RPMI8226 (cell line): ENCODE data around the gene KIF5C.

Experiments
- DNase-seq: peaks from one replicate; pipeline ENCODE4 v3.0.0-alpha.2; 2015

The KIF5C gene

DNA sequence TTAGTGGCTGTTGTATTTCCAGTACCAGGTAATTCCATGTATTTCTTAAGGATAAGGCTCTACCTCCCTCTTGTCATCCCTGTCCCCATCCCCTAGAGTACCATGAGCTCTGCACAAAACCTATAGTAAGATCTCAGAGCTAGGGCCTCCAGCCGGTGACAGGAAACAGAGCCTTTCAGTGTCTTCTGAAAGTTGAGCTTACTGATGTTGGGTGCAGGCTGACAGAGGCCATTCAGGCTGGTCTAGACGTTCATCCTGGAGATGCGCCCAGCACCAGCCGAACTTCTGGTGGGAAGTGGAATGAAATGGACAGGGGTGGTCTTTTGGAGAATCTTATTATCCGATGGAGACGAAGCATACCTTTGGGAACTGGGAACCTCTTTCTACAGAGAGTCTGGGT is 146.7 kb downstream of the KIF5C start:
- DNase-seq: peak; percentile 60

DNA sequence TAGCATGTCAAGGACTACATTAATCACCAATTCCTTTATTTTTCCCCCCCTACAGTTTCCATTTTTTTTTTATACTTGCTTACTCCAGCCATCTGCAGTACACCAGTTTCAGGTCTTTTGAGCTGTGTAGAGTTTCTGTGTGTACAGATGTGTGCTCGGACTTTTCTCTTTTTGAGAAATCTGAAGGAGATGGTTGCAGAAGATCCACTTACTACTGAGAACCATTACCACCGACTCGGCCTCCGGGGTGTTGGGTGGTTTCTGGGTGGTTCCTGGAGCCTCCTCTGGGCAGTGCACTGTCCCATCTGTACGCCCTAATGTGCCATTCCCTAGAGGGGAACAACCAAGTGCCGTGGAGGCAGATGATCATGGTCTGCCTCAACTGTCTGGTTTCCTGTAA is 148.1 kb downstream of the KIF5C start:
- no peak for DNase-seq

DNA sequence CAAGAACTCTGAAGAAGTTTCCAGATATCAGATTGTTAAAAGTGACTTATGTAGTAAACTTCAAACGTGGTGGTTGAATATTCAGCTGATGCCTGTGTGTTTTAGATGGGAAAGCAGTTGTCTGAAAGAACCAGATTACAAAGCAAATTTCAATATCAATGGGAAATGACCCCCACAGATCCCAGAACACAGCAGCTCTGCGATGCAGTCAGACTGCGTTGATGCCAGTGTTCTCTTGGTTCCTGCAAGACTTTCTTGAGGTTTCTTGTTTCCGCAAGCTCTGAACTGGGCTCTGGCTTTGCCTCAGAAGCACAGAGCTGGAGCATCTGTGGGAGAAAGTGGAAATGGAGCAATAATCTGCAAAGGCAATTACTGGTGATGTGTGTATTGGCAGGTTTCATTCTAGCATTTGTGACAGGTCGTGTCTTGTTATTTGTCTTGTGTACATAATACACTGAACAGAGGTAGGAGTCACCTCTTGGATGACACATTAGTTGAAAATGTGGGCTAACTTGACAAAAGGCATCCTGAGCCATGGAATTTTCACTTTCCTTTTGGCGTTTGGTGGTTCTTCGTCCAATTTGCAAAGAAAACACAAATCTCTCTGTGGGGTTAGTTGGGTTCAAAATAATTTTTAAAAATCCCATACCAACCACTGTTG is 152.7 kb downstream of the KIF5C start:
- no peak for DNase-seq

DNA sequence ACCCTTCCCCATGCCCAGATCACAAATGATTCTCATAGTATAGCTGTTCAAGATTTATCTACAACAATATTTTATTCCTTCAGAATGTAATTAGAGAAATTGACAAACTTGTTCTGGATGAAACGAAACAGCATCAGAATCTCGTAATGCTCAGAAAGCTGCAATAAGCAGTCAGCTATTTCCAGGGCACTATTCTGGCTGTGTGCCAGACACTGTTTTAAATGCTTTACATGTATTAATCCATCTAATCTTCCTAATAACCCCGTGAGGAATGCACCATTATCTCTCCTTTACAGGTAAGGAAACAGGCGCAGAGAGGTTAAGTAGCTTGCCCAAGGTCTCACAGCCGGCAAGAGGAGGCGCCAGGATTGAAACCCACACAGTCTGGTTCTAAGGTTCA is 153.3 kb downstream of the KIF5C start:
- DNase-seq: no peak

DNA sequence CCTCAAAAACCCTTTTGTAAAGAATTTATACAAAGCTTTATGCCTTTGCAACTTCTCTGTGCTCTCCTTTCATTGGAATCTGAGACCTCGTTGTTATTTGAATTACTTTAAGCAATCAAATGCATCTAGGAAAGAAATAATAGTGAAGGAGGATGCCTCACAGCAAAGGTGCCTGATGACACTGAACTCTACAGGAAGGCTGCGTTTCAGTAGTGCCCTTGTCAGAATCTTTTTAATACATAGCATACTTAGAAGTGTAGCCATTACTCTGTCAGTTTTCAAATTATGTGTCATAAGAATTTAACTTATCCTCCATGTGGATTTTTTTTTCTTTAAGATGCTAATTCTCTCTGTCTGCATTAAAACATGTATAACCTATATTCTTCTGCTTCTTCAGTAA is 153.9 kb downstream of the KIF5C start:
- no peak for DNase-seq

DNA sequence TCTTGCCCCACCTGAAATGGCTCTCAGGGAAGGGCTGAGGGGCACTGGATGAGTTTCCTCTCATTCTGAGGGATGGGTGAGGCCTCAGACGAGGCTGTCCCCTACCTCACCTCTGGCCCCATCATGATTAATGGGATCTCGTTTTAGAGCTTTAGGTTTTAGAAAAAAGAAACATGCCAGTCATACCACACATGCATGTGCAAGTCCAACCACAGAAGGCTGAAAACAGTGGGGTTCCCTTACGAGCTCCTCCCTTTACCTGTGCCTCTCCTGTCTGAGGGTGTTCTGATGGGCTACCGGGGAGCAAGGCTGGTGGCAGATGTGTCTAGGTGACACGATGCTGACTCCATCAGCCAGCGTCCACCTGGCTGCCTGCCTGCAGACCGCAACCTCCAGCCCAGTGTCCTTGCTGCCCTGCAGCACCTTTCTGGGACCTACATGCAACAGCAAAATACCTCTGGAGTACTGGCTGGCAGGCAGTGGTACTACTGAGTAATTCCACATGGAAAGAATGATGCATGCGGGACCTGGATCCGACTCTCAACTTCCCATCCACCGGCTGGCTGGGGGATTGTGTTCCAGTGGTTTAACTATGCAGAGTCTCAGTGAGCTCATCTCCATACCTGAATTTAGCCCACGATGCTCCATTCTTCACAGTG is 154.4 kb downstream of the KIF5C start:
- DNase-seq: no peak

DNA sequence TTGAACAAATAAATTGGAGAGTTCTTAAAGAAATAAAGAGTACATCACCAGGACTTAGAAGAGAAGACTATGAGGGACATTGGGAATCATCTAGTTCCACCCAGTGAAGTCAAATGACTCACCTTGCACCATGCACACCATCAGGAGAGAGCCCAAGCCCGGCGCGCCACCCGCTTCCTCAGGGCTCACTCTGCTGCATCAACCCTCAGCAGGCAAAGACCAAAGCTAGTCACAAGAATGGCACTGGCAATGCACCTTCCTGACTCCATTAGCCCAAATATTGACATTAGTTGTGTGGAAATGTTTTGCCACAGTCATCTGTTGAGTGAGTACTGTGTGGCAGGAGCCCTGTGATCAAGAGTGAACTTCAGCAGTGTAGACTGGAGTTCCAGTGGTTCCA is 156.4 kb downstream of the KIF5C start:
- no peak for DNase-seq

DNA sequence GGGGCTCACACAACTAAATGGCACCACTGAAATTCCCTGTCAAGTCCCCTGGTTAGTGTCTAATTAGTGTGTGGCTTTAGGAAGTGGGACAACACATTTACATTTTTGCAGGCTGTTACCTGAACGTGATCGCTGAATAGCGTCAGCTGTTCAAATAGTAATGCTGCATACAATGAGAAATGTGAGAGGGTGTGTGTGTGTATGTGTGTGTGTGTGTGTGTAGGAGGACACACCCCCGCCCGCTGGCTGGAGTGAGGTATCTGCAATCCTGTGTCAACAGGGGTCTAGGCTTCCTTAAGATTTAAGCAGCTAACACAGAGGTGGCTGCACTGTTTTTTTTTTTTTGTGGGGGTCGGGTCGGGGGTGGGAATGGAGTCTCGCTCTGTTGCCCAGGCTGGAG is 158.7 kb downstream of the KIF5C start:
- no peak for DNase-seq

DNA sequence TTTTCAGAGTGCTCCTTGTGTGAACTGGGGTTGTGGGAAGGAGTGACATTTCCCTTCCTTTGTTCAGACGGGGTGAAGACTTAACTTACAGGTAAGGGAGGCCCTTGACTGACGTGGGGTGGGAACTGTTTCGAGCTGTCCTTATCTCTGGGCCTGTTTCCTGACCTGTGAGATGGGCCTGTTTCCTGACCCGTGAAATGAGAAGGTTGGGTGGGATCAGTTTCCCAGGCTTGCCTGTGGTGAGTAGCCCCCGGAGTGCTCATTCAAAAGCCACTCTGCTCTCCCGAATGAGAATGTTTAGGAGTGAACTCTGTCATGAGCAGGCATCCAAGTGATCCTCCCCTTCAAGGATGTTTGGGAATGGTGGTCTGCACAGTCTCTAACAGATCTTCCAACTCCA is 159.4 kb downstream of the KIF5C start:
- DNase-seq: no peak

DNA sequence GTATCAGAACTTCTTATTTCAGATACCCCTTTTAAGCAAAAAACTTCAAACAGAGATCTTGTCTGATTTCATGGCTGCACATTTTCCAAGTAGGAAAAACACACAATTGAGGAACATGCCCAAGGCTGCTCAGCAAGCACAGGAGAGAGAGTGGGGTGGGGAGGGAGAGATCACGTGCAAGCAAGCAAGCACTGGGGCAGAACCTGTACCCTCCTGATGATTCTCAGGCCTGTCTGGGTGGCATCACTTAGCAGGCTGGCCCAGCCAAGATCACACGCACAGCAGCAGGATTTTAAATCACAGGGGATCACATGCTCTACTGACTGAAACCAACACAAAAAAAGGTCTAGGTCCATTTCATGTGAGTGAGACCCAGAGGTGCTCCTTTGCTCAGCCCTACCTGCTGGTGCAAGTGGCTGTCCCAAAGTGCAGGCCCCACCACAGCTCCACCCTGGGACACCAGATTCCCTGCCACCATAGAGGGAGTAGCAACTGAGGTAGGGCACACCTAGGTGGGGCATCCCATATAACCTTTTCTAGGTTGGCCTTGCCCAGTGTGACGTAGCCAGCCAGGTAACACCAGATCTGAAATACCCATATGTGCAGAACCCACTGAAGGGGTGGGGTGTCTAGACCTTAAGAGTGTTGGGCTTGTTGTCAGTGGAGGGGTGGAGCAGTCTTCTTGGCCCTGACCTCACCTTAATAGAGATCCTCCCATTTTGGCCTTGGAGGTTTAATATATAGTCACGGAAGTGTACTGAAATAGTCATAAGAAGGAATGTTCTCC is 161.7 kb downstream of the KIF5C start:
- DNase-seq: no peak

DNA sequence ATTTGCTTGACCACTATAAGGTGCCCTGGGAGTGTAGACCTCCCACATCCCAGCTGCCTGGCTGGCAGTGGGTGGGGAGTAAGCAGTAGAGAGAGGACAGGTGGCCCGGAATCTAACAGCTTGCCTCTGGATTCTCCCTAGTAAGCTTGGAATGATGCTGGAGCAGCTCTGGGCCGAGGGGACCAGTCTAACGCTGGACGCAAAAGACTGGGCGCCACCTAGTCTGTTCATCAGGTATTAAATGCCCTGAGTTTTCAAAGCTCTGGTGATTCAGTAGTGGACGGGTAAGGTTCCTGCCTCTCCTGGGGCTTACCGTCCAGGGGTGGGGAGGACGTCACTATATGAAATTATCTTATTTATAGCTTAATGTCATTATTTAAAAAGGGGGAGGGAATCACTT is 162.8 kb downstream of the KIF5C start:
- no peak for DNase-seq

DNA sequence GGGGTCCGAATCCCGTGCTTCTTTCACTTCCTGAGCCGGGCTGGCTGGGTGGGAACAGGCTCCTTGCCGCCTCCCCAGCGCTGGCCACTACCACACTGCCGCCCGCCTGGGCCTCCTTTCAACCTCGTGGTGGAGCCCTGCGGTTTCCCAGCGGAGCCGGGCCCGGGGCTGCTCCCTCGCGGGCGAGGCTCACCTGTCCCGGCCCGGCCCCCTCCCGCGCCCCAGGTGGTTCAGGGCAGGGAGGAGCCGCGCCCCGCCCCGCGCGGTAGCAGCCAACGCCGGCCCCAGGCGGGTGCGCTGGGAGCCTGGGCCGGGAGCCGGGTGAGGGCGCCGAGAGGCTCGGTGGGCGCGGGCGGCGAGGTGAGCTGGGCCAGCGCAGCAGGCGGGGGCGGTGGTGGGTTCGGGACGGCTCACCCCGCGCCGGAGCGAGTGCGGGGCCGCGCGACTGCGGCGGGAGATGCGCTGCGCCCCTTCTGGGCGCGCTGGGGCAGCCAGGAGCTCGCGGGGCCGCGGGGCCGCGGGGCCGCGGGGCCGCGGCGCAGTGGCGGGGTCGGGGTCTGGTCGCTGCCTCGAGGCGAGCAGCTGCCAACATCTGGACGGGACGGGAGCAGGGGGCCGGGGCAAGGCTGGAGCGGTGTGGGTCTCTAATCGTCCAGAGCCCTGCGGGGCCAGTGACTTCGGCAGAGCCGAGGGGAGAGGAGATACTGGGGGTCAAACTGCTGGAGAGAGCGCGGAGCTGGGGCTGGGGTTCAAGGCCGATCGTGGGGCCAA is 163.6 kb downstream of the KIF5C start, which contains the start of gene LYPD6B:
Gene LYPD6B, plus strand, starts transcription at position 258 of the 771 bp plus-strand sequence. CDS start 92,250 bp downstream, outside the sequence.
- peak; percentile 87 for DNase-seq

DNA sequence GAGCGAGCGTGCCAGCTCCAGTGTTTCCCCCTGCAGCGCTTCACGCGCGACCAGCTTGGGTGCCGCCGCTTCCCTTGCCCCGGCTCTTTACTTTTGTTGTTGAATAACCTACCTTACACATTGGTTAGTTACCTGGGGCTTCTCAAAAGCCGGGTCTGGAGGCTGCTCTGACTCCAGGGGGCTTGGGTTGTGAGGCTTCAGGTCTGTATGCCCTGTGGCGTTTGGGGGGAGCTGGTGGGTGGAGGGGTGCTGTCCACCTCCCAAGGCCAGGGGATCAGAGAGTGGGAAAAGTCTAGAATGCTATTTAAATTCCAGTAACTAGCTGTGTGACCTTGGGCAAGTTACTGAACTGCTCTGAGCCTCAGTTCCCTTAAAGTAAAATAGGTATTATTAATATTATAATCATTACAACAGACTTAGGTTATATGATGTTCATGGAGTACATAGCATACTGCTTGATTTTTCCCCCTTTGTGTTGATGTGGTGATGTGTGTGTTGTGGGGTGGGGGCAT is 164.2 kb downstream of the KIF5C start:
- DNase-seq: no peak

DNA sequence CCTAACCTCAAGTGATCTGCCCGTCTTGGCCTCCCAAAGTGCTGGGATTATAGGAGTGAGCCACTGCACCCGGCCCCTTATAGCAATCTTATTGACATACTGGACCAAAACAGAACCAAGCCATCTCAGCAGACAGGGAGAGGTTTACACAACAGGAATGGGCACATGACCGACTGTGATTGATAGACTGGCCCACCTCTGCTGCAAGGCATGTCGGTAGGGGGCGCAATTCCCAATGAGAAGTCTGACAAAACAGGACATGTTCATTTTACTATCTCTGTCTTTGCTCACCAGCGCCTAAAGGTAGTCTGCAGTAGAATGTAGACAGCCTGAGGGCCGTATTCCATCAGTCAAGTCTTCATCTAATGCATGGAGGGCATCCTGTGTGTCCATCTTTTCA is 165.4 kb downstream of the KIF5C start:
- DNase-seq: peak; percentile 66

DNA sequence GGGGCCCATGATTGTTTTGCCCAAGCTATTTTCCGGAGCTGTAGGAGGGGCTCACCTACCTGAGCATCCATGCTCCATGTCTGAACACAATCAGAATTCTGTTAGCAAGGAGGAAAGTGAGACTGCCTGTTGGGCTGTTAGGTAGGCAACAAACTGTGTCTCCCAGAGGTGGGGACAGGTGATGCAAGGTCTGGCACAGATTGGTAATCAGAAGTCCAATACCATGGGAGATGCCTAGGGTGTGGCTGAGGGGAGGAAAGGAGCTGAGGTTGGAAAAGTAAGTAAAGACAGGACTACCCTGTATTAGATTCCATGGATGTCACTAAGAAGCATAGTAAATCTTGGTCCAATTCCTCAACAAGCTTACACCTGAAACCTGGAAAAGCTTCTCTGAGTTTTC is 166.5 kb downstream of the KIF5C start:
- DNase-seq: no peak

DNA sequence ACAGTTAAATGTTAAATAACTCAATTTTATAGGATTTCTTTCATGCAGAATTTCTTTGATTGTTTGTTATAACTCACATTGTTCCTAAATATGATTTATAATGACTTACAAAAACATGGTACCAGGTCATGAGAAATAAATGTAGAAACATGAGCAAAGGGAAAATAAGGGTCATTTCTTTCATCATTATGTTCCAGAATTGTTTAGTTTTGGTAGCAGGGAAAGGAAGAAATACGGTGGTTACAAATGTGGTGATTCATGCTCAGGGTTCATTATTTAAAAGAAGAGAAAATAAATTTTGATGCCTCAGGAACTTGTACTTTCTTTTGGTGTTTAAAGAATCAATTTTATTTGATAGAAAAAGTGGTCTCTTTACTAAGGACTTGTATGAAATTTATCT is 167.9 kb downstream of the KIF5C start:
- DNase-seq: no peak

DNA sequence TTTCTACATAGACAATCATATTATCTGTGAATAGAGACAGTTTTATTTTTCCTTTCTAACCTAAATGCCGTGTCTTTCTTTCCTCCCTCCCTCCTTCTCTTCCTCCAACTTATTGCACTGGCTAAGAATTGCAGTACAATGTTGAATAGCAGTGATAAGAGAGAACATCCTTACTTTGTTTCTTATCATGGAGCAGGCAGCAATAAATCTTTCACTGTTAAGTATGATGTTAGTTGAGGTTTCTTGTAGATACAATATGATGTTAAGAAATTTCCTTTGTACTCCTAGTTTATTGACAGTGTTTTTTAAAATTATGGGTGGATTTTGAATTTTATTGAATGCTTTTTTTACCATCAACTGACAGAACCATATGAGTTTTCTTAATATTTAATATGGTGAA is 169.5 kb downstream of the KIF5C start:
- DNase-seq: no peak

DNA sequence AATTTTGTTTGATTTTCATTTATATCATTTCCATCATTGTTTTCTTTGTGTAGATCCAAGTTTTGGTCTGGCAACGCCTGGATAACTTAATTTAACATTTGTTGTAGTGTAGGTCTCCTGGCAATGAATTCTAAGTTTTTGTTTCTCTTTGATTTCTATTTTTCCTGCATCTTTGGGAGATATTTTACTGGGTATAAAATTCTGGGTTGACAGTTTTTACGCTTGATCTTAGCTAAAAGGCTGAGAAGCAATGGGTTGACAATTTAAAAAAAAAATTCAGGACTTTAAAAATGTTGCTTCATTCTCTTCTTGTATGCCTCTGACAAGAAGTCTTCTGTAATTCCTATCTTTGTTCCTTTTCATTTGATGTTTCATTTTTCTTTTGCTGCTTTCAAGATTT is 172.1 kb downstream of the KIF5C start:
- DNase-seq: no peak

DNA sequence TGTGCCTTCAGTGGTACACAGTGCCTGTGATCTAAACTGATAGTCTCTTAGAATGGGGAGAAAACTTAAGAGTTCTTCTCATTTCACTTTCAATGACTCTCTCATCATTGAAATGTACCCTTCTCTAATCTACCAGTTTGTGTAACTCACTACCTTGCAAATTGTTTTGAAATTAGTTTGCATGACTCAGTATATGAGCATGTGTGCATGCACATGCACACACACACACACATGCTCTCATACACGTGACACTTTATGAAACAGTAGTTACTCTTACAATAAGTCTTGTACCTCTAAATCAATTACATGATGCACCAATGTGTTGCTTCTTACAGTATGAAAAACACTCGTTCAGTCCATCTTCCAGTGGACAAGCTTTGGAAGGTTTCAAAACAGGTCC is 174.1 kb downstream of the KIF5C start:
- no peak for DNase-seq

DNA sequence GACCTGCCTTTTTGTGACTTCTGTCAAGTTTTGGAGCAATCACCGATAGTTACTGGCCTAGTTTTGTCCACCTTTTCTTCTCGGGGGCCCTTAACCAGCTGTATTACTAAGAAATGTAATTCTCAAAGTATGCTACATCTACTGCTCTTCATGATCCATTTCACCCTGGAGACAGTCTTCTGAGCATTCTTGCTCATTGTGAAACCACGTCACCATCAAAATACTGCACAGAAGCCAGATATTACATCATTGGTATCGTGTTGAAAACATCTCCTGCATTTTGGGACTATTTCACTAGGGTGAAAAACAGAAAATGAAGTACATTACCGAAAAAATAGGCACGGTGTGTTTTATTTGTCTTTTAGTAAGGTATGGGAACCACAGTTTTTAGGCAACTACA is 175.2 kb downstream of the KIF5C start:
- DNase-seq: no peak

DNA sequence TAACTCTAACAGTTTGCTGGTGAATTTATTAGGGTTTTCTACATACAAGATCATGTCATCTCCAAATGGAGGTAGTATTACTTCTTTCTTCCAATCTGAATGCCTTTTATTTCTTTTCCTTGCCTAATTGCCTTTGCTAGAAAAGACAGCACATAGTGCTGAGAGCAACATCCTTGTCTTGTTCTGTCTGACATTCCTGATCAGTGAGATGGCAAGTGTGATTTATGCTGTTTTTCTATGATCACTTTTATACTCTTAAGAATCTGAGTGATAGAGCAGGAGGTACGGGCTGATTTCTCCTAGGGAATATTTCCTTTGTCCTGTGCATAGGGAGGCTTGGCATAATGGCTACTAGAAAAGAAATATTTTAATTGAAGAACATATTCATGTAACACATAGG is 180.7 kb downstream of the KIF5C start:
- no peak for DNase-seq

DNA sequence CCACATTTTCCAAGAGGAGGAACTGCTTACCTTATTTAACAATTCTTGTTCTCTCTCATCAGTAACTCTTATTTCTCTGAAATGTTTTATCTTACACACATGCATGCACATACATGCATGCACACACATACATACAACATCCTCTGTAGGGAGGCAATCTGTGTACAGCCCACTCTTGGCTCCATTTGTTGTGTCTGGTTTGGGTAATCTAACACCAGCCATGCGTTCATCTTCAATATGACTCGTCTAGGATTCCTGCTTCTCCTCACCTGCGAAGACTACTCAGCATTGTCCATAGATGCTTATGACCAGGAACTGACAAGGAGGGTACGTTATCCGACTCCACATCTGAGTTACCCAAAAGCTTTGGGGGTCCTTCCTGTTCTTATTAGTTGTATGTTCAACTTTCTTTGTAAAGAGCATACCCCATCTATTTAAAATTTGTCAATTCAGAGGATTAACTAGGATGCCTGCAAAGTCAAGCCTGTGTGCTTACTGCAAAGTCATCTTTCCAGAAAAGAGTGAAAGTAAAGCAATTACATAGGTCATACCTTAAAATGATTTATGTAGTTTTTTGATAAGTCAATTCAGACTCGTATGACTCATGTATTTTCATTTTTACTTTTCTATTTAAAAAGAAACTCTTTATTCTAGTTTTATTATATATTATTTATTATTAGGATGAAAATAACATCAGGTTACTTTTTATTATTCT is 181.7 kb downstream of the KIF5C start:
- no peak for DNase-seq
